ENCODE measurements around the gene BCKDHA.
A peak's percentile ranks its signal among the peaks of the same experiment; 100 is the strongest.

The BCKDHA gene

GRCh38 chr19:41452584-41453275 is 55.1 kb downstream of the BCKDHA start:
- DNase-seq: no peak

- DNase-seq: no peak
Observed at GRCh38 chr19:41455936-41456335, 58.3 kb downstream of the BCKDHA start.

DNA sequence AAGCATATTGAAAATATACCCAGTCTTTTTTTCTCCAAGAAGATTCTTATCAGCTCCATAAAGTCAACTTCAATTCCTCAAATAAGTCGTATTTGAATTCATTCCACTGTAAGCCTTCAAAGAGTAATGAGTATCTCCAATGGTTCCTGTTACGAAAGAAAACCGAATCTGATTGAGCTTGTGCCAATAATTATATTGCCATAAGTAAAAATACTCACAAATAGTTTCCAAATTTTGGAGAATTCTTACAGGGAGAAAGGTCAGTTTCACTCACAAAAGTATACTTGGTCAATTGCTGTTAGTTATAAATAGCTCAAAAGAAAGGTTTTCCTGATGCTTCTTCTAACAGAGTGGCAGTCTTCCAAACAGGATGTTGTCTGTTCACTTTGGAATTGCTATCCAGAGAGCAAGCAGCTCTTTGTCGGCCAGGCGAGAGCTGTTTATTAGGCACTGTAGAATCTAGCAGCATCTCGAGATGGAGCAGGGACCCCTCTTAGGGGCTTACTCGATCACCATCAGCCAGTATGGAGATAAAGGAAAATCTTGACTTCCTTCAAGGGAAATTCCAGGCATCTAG is 58.8 kb downstream of the BCKDHA start:
- no peak for DNase-seq

DNA sequence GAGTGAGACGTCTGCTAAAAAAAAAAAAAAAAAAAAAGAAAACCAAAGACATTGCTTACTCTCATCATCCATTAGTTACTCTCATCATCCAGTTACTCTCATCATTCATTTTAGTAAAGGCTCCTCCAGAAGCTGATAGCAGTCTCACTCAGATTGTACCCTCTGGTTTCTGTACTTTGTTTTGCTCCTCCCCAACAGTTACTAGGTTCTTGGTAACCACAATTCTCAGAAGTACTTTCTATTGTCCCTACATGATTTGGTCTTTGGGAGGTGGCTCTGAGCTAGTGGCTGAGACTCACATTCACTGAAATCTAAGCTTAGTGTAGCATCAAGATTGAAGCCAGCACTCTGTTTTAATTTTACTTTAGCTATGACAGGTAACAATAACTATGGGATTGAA is 59.6 kb downstream of the BCKDHA start:
- DNase-seq: peak; percentile 76

GRCh38 chr19:41462497-41462896 is 64.9 kb downstream of the BCKDHA start:
- no peak for DNase-seq

GRCh38 chr19:41463257-41464256 is 65.9 kb downstream of the BCKDHA start:
- DNase-seq: peak; percentile 4

Data from activated CD4-positive, alpha-beta T cell treated with anti-CD3 and anti-CD28 coated beads, Interleukin-2, amount 50 U/mL, for 16 hours (primary cell).